PC-9 (cell line): ENCODE data around the gene ATRNL1. TPM values are rescaled to one million over a fixed set of nuclear protein-coding genes. Genes with fewer than 3 reads are reported as not detected.

ENCODE experiments used
- BruUV-seq: library from RNA; stranded (reverse); fragments of 400-500 nt; replicated peaks from 2 replicates; lab custom pipeline; 2021; lab: Mats Ljungman, UMichigan
- CTCF ChIA-PET: fragments of 300-600 bp; sonication (Branson Sonifier 250); formaldehyde crosslinking; loops from one replicate; lab custom pipeline; 2022; ENCODE audit warnings: antibody characterized with exemption; lab: Charles Lee
- POLR2A ChIA-PET: fragments of 300-600 bp; sonication (Branson Sonifier 250); formaldehyde crosslinking; loops from one replicate; lab custom pipeline; 2022; ENCODE audit warnings: antibody characterized with exemption; ENCODE audit not compliant: unreplicated experiment; lab: Charles Lee
- DNase-seq, 2 experiments: peaks; one replicate each; pipeline versions ENCODE4 v3.0.0 to v3.0.0-alpha.2; 2015 to 2022; ENCODE audit warnings: mixed read lengths in 1 of 2
- H2AFZ ChIP-seq: fragments of 200-600 bp; sonication (generic); 2 replicates; pipeline ENCODE4 v1.8.1; 2017; ENCODE audit warnings: antibody characterized with exemption
- H3F3A ChIP-seq: fragments of 200-600 bp; sonication (generic); 2 replicates; pipeline ENCODE4 v1.8.1; 2017; ENCODE audit warnings: antibody characterized with exemption, mild to moderate bottlenecking, low read depth; ENCODE audit not compliant: insufficient read depth
- H3K27ac ChIP-seq: fragments of 200-600 bp; sonication (generic); 2 replicates; pipeline ENCODE4 v1.6.1; 2016; ENCODE audit warnings: mixed run types
- H3K27me3 ChIP-seq: fragments of 200-600 bp; sonication (generic); 2 replicates; pipeline ENCODE4 v1.6.1; 2016; ENCODE audit warnings: low read depth, mixed run types; ENCODE audit not compliant: insufficient read depth
- H3K36me3 ChIP-seq: fragments of 200-600 bp; sonication (generic); 2 replicates; pipeline ENCODE4 v1.6.1; 2016; ENCODE audit warnings: low read depth, mixed run types
- H3K4me1 ChIP-seq: fragments of 200-600 bp; sonication (generic); replicated peaks from 2 replicates; pipeline ENCODE4 v1.6.1; 2016; ENCODE audit warnings: mixed run types; ENCODE audit not compliant: insufficient read depth
- H3K4me2 ChIP-seq: fragments of 200-600 bp; sonication (generic); 2 replicates; pipeline ENCODE4 v1.6.1; 2017; ENCODE audit warnings: mixed run types
- H3K4me3 ChIP-seq: fragments of 200-600 bp; sonication (generic); 2 replicates; pipeline ENCODE4 v1.6.1; 2016; ENCODE audit warnings: mixed run types
- H3K79me2 ChIP-seq: fragments of 200-600 bp; sonication (generic); 2 replicates; pipeline ENCODE4 v1.6.1; 2017; ENCODE audit warnings: low read depth, mixed run types
- H3K9me2 ChIP-seq: fragments of 200-600 bp; sonication (generic); 2 replicates; pipeline ENCODE4 v1.8.1; 2017; ENCODE audit warnings: mild to moderate bottlenecking; ENCODE audit not compliant: insufficient read depth
- H3K9me3 ChIP-seq: fragments of 200-600 bp; sonication (generic); 2 replicates; pipeline ENCODE4 v1.8.1; 2016; ENCODE audit warnings: low read depth; ENCODE audit not compliant: insufficient read depth
- H4K20me1 ChIP-seq: fragments of 200-600 bp; sonication (generic); 2 replicates; pipeline ENCODE4 v1.8.1; 2017; ENCODE audit not compliant: insufficient read depth
- CTCF ChIP-seq: fragments of 200-600 bp; sonication (generic); conservative IDR thresholded peaks from 2 replicates; pipeline ENCODE4 v1.6.1; 2017; ENCODE audit warnings: mixed run types, antibody characterized with exemption, mild to moderate bottlenecking, moderate library complexity
- EZH2 ChIP-seq: fragments of 200-600 bp; sonication (generic); IDR thresholded peaks from 2 replicates; pipeline ENCODE4 v1.8.0; 2017; ENCODE audit warnings: antibody characterized with exemption, low read depth
- intact Hi-C: fragments of 100-400 bp; cut with micrococcal nuclease; formaldehyde crosslinking; loops from one replicate; pipeline ENCODE4 v1.10.0; 2022; ENCODE audit not compliant: unreplicated experiment
- total RNA-seq: library from RNA; stranded (reverse); gene quantifications from 2 replicates; pipeline ENCODE4 v1.2.3, GENCODE V29; 2021

Gene ATRNL1
- total RNA-seq, 1 experiment from 2014 or later: not detected

GRCh38 chr10:115861864-115862263, 768.7 kb downstream of the ATRNL1 start:
- H2AFZ ChIP-seq: no peak overlapping the region
- H3K4me1 ChIP-seq: no peaks in the 10 kb centered on the region
- intact Hi-C loops: no loop called here
- no peaks in the 10 kb centered on the region for H3K36me3 ChIP-seq
- no peaks in the 10 kb centered on the region for H3K27me3 ChIP-seq
- no peaks in the 10 kb centered on the region for H3K9me3 ChIP-seq
- CTCF ChIA-PET: no interaction called here
- H3K4me3 ChIP-seq: no peak overlapping the region
- no peak overlapping the region for H3K4me2 ChIP-seq
- DNase-seq: no peak
- no peaks in the 10 kb centered on the region for H4K20me1 ChIP-seq
- H3K79me2 ChIP-seq: no peaks in the 10 kb centered on the region
- no peaks in the 10 kb centered on the region for H3K9me2 ChIP-seq
- H3K27ac ChIP-seq: no peak overlapping the region
- POLR2A ChIA-PET: no interaction called here
- no TSS peak for BruUV-seq
- TF ChIP-seq EZH2 (no peak), CTCF (no peak)
- no peaks in the 10 kb centered on the region for H3F3A ChIP-seq

- no peaks in the 10 kb centered on the region for H4K20me1 ChIP-seq
- no peak overlapping the region for H3K4me2 ChIP-seq
- no peaks in the 10 kb centered on the region for H3K36me3 ChIP-seq
- no peaks in the 10 kb centered on the region for H3K79me2 ChIP-seq
- no peak overlapping the region for H3K27ac ChIP-seq
- no peaks in the 10 kb centered on the region for H3K9me2 ChIP-seq
- BruUV-seq: no TSS peak
- intact Hi-C loops: no loop called here
- H3K4me3 ChIP-seq: no peak overlapping the region
- no peak overlapping the region for H2AFZ ChIP-seq
- DNase-seq: no peak
- TF ChIP-seq EZH2 (no peak), CTCF (no peak)
- CTCF ChIA-PET: no interaction called here
- POLR2A ChIA-PET: no interaction called here
- H3K9me3 ChIP-seq: no peaks in the 10 kb centered on the region
- no peaks in the 10 kb centered on the region for H3K4me1 ChIP-seq
- no peaks in the 10 kb centered on the region for H3K27me3 ChIP-seq
- H3F3A ChIP-seq: no peaks in the 10 kb centered on the region
Measured at GRCh38 chr10:115866174-115866573, 773.0 kb downstream of the ATRNL1 start.

- no peaks in the 10 kb centered on the region for H4K20me1 ChIP-seq
- BruUV-seq: no TSS peak
- intact Hi-C loops: no loop called here
- no peak for DNase-seq
- H3K36me3 ChIP-seq: no peaks in the 10 kb centered on the region
- ChIA-PET POLR2A (no interaction called here), CTCF (no interaction called here)
- H2AFZ ChIP-seq: no peak overlapping the region
- H3K27ac ChIP-seq: no peak overlapping the region
- TF ChIP-seq EZH2 (no peak), CTCF (no peak)
- no peaks in the 10 kb centered on the region for H3K9me3 ChIP-seq
- H3K79me2 ChIP-seq: no peaks in the 10 kb centered on the region
- no peaks in the 10 kb centered on the region for H3K9me2 ChIP-seq
- no peaks in the 10 kb centered on the region for H3F3A ChIP-seq
- H3K4me2 ChIP-seq: no peak overlapping the region
- no peaks in the 10 kb centered on the region for H3K27me3 ChIP-seq
- no peak overlapping the region for H3K4me3 ChIP-seq
- no peaks in the 10 kb centered on the region for H3K4me1 ChIP-seq
Measured at GRCh38 chr10:115866691-115867090, 773.5 kb downstream of the ATRNL1 start.
